Retinal pigment epithelial cell (primary cell): ENCODE results near the gene OSBPL5.

ENCODE experiments used
- DNase-seq: peaks from one replicate; pipeline ENCODE4 v3.0.0-alpha.2; 2010; ENCODE audit warnings: low read depth
- H3K4me3 ChIP-seq: 2 replicates; pipeline ENCODE4 v1.5.1; 2011; ENCODE audit warnings: mild to moderate bottlenecking, low read length, control low read depth, moderate library complexity
- TF ChIP-seq, protein P1 (sequence below): conservative IDR thresholded peaks from 2 replicates; pipeline ENCODE4 v1.5.1; 2011; ENCODE audit warnings: low read depth, low read length, control low read depth, inconsistent platforms

The OSBPL5 gene

DNA sequence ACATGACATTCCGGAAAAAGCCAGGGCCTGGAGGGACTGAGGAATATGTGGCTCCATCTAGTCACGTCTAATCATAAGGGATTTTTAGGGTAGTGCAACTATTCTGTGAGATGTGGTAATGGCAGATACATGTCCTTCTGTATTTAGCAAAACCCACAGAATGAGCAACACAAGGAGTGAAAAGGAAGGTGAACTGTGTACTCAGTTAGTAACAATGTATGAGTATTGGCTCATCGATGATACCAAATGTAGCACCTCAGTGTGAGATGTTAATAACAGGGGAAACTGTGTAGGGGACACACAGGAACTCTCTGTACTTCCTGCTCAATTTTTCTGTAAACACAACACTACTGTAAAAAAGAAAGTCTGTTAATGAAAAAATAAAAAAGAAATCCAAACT, 65.9 kb downstream of the OSBPL5 start:
- no peak overlapping the region for H3K4me3 ChIP-seq
- TF ChIP-seq, protein P1, sequence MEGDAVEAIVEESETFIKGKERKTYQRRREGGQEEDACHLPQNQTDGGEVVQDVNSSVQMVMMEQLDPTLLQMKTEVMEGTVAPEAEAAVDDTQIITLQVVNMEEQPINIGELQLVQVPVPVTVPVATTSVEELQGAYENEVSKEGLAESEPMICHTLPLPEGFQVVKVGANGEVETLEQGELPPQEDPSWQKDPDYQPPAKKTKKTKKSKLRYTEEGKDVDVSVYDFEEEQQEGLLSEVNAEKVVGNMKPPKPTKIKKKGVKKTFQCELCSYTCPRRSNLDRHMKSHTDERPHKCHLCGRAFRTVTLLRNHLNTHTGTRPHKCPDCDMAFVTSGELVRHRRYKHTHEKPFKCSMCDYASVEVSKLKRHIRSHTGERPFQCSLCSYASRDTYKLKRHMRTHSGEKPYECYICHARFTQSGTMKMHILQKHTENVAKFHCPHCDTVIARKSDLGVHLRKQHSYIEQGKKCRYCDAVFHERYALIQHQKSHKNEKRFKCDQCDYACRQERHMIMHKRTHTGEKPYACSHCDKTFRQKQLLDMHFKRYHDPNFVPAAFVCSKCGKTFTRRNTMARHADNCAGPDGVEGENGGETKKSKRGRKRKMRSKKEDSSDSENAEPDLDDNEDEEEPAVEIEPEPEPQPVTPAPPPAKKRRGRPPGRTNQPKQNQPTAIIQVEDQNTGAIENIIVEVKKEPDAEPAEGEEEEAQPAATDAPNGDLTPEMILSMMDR = no peak
- no peak for DNase-seq

DNA sequence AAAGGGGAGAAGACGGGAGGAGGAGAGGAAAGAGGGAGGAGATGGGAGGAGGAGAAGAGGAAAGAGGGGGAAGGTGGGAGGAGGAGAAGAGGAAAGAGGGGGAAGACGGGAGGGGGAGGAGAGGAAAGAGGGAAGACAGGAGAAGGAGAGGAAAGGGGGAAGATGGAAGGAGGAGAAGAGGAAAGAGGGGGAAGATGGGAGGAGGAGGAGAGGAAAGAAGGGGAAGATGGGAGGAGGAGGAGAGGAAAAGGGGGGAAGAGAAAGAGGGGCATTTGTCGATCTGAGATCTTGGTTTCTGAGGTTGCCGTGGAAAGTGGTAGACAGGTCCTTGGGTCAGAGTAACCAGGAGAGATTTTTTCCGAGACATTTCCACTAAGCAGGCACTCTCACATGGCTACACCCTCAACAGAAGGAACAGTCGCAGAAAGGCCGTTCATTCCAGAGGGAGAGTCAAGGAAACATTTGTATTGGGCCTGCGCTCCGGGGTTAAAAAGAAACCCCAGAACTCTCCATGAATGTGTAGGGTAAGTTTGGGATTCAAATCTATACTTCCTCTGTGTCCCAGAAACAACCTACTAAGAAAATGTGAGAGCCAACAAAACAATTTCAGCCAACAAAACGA, 68.1 kb downstream of the OSBPL5 start:
- TF ChIP-seq, protein P1 = no peak
- no peak for DNase-seq
- H3K4me3 ChIP-seq = no peak overlapping the region

DNA sequence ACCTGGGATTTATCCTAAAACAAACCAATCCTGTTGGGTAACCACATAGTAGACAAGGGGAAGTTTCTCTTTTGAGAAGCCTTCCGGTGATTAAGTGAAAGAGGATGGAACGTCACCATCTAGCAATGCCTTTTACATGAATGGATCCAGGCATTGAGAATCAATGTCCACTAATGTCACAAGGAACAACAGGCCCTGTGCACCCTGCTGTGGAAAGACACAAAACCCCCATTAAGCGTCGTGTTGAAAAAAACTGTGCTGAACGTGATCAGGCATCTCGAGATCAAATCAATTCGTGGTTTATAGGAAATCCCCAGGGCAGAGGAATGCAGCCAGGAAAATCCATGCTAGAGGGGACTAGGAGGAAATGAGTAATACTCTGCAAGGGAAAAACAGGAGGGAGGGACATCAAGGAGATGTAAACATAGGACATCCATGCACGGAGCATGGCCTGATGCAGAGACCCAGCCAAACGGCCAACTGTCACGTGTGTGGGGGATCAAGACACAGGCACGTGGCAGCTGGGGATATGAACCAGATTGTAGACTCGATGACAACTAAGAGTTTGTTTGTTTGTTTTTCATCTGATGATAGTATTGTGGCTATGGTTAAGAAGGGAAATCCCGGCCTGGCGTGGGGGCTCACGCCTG, 69.3 kb downstream of the OSBPL5 start:
- peak; percentile 18 for DNase-seq
- H3K4me3 ChIP-seq = no peak overlapping the region
- TF ChIP-seq, protein P1 = no peak

- TF ChIP-seq, protein P1 = no peak
- no peak overlapping the region for H3K4me3 ChIP-seq
- DNase-seq = no peak
These were observed 70.8 kb downstream of the OSBPL5 start for GRCh38 chr11:3094223-3094824.

DNA sequence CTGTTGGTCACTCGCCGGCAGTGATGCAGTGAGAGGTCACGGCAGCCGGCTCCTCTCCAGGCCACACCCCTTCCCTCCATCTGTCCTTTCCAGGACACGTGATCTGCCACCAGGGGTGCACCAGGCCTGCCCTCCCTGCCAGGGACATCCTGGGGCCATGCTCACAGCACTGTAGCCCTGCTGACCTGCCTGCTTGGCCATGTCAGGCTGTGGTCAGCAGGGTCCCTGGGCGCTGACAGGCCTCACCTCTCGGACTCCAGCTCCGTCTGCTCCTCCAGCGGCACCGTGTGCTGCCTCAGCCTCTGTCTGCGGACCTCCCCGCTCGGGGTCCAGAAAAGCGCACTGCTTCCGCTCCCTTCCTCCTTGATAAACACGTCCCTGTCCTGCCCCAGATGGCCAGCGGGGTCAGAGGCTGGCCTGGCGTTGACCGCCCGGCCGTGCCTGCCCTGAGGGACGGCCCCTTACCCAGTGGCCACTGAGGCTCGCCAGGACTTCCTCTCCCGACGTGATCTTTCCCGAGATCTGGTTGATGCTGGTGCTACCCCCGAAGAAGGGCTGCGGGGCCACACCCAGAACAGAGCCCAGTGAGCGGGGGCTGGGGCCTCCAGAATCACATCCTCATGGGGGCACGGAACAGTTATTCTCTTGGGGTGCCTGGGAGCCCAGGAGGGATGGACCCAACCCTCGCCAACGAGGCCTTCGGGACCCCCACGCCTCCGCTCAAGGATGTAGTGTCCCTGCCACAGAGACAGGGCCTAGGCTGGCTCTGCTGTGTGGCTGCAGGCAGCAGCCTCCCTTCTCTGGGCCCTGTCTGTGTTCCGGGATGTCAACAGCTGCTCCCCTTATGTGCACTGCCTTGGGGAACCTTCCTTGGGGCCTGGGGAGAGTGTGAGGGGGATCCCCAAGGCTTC, 71.6 kb downstream of the OSBPL5 start:
- H3K4me3 ChIP-seq = no peak overlapping the region
- TF ChIP-seq, protein P1 = no peak
- DNase-seq = no peak

DNA sequence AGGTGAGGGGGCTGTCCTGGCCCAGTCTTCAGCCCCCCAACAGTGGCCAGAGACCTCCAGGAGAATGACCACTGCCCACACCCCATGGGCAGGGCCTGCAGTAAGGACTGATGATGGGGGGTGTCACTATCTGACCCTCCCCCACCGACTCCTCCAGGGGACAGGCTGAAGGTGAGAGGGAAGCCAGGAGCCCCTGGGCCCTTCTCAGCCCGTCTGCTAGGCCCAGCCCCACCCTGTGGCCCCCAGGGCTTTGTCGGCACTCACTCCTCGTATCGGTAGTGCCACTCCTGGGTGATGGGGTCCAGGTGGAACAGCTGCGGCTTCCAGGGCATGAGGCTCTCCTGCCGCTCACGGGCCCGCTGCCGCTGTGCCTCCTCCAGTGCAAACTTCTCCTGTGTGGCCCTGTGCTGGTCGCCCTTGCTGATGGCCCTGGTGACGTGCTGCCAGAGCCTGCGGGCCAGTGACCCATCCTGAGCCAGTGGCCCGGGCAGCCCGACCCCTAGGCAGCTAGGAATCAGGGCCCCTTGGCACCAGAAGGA, 72.4 kb downstream of the OSBPL5 start:
- no peak overlapping the region for H3K4me3 ChIP-seq
- TF ChIP-seq, protein P1 = no peak
- DNase-seq = no peak
